NCI-H748 treated with DMSO at 0.1 percent for 48 hours (cell line): Measurements from ENCODE around the gene STOX2.
"Not testable (repeated sequence)": the region's sequence is repeated elsewhere in the genome, so short reads cannot be mapped to it uniquely, and the experiment has no call there.

Experiments used
- DNase-seq: peaks from one replicate; lab custom pipeline; 2025; lab: John Stamatoyannopoulos, UW

STOX2 gene

GRCh38 chr4:183936574-183937345 is 31.7 kb downstream of the STOX2 start:
- no peak for DNase-seq

GRCh38 chr4:183940864-183941263 is 35.8 kb downstream of the STOX2 start:
- DNase-seq = no peak

- no peak for DNase-seq
These were observed 36.9 kb downstream of the STOX2 start for GRCh38 chr4:183941964-183942363.

DNA sequence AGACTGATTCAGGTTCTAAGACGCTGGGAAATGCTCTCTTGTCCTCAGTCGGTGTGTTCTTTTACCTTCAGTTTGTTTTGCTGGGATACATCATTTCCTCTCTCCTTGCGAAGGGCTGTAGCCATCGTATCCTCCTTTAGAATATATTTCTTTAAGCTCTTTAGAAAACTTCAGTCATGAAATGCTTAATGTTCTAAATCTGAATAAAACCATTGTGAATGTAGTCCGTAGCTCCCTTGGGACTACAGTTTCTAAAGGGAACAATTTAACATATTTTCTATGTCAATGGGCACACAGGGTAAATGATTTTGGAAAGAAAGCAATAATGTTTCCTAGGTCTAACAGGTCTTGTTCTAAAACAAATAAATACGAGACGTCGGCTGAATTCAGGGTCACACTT is 40.6 kb downstream of the STOX2 start:
- DNase-seq = no peak

DNA sequence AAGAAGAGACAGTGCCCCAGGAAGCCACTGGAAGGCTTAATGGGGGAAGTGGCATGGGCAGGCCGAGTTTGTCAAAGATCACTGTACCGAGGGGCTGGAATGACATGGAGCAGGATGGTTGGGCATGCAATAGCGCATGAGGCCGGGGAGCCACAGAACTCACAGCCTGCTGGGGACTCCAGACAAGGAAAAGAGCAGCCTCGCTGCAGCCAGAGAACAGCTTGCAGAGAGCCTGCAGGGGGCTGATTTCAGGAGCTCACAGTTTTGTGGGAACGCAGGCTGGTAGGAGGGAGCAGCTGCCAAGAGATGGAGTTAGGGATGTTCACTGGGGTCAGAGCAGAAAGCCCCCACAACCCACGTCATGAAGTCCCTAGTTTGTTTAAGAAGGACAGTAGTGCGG is 45.4 kb downstream of the STOX2 start:
- DNase-seq = no peak

GRCh38 chr4:183952652-183953051 is 47.5 kb downstream of the STOX2 start:
- DNase-seq = not testable (repeated sequence)

GRCh38 chr4:183959319-183960045 is 54.4 kb downstream of the STOX2 start:
- DNase-seq = peak; percentile 59

DNA sequence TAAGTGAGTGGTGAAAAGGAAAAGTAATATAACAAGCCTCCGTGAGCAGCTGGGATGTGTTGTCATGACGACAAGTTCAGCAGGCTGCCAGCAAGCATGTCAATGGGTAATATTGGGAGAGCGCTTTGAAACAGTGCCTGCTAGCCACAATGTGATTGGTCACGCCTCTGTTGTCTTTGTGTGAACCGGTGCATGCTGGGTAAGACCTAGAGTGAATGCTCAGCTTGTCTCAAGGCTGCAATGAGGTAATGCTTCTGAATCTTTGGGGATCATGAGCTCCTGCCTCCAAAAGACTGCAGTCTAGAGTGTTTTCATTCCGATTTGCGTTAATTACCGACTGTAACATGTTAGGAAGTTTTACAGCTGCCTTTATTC is 54.9 kb downstream of the STOX2 start:
- DNase-seq = peak; percentile 82

DNA sequence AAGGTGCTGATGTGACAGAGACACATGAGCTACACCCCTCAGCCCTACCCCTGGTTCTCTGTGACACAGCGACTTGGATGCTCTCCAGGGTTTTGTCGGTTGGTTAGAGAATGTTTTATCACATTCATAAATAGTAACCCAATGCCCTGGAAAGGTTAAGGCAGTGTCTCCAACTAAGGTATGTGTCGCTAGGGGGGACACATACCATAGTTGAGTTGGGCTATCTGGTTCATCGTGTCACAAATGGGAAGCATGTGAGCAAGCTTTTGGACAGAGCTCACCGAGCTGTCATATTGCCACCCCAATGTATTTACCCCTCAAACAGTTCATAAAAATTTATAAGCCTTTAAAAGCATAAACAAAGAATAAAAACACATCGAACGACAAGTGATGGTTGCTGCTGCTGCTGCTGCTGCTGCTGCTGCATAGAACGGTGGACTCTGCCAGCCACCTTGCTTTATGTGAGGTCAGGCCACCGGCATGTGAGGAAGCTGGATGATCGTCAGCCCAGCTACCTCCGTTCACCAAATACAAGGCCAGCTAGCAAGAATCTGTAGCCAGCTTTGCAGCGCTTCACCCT is 55.9 kb downstream of the STOX2 start:
- DNase-seq = peak; percentile 10

DNA sequence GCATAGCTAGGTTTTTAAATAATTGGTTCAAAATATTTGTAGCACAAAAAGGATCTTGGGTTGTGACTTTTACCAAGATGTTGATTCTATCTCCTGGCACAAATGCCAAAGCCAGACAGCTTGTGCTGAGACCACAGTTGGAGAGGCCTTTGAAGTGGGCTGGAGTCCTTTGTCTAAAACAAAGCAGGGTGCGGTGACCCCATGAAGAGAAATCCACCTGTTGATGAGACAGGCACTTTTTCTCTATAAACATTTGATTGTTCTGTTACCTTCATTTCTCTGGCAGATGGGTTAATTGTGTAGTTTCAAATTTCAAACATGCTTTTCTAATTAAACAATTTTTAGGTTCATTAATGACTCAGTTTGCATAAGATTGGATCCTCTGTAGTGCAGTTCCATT is 56.7 kb downstream of the STOX2 start:
- DNase-seq = peak; percentile 47

DNA sequence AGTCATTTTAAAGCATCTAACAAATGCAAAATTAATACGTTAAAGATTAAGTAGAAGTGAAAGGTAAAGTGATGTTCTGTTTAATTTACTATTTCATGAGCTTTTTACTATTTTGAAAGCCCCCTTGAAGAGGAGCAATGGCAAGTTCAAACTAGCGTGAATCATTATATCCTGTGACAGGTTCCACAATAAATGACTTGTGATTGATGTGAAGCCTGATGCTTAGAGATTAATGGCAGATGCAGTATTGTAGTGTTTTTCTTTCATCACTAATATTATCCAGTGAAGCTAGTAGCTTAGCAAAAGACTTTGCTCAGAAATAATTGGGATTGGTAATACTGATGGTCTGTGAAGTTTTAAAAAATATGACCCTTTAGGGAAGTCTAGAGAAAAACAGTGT is 57.3 kb downstream of the STOX2 start:
- DNase-seq = peak; percentile 1

DNA sequence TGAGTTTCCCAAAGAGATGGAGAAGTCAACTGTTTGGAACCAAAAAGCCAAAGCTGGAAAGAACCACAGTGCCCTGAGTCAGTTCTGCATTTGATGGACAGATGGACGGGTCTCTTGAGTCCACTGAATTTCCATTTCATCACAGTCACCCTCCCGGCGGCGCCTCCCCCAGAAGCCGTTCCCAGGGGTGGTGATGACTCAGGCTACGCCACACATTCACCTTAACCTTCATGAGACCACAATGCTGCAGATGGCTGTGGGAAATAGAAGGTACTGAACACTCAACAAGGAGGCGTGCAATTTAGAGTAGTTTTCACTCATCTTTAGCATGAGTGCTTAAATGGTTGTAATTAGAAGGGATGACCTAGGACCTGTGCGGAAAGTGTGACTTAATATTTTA is 61.3 kb downstream of the STOX2 start:
- DNase-seq = no peak

GRCh38 chr4:183967266-183967665 is 62.2 kb downstream of the STOX2 start:
- no peak for DNase-seq

DNA sequence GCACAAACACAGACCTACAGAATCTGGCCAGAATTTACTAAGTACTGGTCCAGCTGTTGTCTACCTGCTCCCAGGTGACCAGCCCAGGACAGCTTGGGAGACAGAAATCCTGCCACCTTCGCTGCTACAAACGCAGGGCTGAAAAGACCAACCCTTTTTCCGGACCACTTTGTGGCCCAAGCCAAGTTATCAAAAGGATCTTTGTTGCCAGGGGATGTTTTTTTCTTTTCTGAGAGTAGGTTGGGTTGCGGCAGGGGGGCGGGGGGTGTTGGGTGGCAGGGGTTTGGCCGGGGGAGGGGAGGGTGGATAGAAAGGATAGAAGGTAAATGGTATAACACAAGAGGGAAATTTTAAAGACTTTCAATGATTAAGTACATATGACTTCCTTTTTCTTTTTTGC is 63.4 kb downstream of the STOX2 start:
- DNase-seq = no peak

DNA sequence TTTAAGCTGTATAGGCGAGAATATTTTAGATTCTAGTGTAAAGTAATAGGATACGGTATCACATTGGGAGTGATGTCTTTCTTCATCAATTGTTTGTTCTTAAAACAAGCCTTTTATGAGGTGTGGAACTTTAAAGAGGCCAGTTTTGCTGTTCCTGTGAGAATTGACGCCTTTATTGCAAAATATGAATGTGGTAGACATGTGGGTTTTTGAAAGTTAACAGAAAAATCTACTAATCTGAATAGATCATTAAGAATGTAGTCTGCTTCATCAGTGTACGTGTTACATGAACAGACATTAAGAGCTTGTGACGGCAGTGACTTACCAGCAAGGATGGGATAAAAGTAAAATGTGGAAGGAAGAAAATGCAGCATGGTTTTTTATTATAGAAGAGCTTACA is 63.8 kb downstream of the STOX2 start:
- no peak for DNase-seq

DNA sequence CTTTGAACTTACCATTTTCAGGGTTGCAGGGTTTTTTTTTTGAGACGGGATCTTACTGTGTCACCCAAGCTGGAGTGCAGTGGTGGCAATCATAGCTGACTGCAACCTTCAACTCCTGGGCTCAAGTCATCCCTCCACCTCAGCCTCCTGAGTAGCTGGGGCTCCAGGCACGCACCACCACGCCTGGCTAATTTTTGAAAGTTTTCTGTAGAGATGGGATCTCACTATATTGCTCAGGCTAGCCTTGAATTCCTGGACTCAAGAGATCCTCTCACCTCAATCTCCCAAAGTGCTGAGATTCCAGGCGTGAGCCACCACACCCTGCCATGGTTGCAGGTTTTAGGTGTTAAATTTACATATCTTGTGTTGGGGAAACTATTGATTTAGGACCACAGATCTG is 64.5 kb downstream of the STOX2 start:
- DNase-seq = no peak

GRCh38 chr4:183971929-183972490 is 66.9 kb downstream of the STOX2 start:
- no peak for DNase-seq

DNA sequence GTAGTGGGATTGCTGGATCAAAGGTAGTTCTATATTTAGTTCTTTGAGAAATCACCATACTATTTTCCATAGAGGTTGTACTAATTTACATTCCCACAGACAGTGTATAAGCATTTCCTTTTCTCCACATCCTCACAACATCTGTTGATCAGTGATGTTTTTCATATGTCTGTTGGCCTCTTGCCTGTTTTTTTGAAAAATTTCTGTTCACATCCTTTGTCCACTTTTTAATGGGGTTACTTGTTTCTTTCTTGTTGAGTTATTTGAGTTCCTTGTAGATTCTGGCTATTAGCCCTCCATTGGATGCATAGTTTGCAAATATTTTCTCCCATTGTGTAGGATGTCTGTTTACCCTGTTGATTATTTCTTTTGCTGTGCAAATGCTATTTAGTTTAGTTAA is 72.6 kb downstream of the STOX2 start:
- DNase-seq = no peak

GRCh38 chr4:183984566-183984965 is 79.5 kb downstream of the STOX2 start:
- no peak for DNase-seq

GRCh38 chr4:183985786-183986185 is 80.7 kb downstream of the STOX2 start:
- no peak for DNase-seq

DNA sequence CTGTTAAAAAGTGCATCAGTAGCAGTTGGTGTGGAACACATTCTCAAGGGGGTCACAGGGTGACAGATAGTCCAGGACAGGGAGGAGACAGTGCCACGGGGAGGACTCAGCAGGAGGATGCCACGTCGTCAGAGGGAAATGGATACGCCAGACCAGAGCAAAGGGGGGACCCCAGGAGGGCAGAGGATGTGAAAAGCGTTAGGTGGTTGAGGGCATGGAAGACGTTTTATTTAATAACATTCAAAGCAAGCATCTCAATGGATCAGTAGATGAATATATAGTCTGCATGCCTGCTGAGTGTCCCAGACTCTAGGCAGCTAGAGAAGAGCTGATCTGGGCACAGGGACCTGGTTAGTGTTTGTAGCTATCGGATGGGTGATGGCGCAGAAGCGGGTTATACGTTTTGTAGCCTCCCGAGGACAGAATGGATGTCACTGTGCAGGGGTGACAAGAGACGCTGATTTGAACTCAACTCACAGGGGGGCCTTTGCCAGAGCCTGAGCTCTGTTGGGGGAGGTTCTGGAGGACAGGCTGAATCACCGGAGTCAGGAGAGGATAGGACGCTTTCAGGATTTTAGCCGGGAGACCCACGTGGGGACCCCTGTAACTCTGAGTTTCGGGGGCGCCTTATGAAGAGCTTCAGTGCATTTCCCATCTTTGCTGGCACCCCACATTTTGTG is 81.3 kb downstream of the STOX2 start:
- DNase-seq = no peak
